K562 treated with DMSO at 1 percent for 12 hours (cell line): ENCODE measurements around the gene PIK3C2G. TPM values are rescaled to one million over a fixed set of nuclear protein-coding genes. Genes with fewer than 3 reads are reported as not detected.

Source experiments
- total RNA-seq: library from RNA; unstranded; fragments of 300-600 nt; gene quantifications from 2 replicates; pipeline ENCODE4 v1.2.3, GENCODE V29; 2022; ENCODE audit not compliant: insufficient read depth

Gene PIK3C2G
- not detected in 2 replicates for total RNA-seq

GRCh38 chr12:18261273-18261672 lies at the start of gene PIK3C2G:
PIK3C2G (plus strand) TSS chr12:18261518; CDS start chr12:18282082, 20,564 bp downstream.

Other genes starting within 250 kb of the PIK3C2G start
- not detected in 2 replicates for gene RERGL, start 171.3 kb upstream of the PIK3C2G start, total RNA-seq